Fibroblast of peridontal ligament (primary cell): ENCODE results near the gene SCAANT1.

Experiments
- DNase-seq: peaks from one replicate; pipeline ENCODE4 v3.0.0-alpha.2; 2010; ENCODE audit errors: extremely low read depth

Gene SCAANT1

DNA sequence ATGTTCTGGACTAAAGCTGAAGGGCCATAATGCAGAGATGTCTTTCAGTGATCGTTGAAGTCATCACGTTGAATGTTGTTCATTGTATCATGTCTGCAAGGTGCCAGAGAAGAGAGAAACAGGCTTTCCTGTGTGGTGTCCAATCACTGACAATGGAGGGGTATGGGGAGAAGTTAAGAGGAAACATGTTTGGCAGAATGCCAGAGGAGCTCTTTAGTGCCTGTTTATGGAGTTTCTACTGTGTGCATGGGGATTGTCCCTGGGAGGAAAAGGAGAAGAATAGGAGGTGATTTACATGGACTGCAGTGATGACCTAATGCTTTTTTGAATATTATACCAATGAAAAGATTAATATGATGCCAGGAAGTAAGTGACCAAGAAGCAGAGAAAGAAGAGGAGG, 11.7 kb downstream of the SCAANT1 start:
- no peak for DNase-seq

DNA sequence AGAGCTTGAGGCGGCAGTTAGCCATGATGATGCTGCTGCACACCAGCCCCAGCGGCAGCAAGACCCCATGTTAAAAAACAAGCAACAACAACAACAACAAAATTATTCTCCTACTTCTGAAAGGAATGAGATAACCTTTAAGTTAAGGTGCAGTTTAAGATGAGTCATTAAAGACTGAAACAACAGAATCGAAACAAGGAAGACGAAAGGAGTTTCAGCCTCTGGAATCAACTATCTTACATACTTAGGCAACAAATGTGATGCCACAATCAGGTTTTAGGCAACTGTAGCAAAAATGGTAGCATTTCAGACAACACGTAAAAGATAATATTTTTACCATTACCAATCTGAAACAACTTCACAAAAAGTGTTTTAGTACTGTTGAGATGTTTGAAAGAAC, 12.2 kb downstream of the SCAANT1 start:
- DNase-seq, result no peak

DNA sequence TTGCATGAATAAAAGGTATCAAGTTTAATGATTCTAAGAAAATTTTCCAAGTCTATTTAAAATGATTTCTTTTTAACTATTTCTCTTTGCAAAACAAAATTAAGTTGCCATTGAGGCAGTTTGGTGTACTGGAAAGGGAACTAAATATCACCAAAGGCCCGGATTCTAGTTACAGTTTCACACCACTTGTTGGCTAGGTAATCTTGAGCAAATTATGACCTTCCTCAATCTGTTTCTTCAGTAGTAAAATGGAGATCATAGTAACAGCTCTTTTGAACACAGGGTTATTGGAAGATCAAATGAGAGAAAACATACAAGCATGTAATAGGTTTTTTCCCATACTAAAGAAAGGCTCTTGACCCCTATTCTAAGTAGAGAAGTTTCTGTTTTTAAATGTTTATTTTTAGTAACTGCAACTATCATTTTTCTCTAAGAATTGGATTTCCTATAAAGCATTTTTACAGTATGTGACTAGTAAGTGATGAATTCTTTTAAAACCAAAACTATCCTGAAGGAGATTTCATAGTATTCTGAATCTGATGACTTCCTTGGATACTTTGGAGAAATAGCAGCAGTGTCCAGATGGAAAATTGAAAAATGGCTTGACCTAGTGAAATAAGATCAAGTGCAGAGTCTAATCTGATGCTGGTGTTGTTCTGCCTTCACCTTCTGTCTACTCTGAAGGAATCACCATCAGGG, 15.7 kb downstream of the SCAANT1 start:
- DNase-seq, result peak; percentile 63

DNA sequence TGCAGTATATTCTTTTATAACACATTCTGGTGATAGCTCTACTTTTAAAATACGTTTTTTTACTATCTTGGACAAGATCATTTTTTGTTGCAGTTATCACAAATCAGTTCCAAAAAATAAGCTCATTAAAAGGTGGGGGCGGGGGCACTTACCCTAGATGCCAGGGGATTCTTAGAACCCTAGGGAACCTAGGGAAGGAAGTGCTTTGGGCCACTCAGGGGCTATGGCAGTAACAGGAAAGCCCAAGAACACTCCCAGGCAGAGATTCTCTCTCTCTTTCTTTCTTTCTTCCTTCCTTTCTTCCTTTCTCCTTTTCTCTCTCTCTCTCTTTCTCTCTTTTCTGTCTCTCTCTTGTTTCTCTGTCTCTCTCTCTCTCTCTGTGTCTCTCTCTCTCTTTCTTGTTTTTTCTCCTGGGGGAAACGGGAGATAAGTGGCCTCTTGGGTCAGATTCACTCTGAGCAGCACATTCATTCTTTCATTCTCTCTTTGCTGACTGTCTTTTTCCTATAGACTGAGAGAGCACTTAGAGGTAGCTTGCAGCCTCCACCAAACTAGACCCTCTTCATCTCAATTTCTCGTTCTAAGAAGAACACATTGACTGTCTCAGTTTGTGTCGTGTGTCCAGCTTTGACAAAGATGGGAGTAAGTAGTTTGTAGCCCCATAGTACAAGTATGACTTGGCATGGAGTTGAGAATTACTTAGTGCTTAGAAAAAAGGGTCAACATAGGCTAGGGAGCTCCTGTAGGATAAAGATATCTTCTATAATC, 16.6 kb downstream of the SCAANT1 start:
- DNase-seq, result no peak

DNA sequence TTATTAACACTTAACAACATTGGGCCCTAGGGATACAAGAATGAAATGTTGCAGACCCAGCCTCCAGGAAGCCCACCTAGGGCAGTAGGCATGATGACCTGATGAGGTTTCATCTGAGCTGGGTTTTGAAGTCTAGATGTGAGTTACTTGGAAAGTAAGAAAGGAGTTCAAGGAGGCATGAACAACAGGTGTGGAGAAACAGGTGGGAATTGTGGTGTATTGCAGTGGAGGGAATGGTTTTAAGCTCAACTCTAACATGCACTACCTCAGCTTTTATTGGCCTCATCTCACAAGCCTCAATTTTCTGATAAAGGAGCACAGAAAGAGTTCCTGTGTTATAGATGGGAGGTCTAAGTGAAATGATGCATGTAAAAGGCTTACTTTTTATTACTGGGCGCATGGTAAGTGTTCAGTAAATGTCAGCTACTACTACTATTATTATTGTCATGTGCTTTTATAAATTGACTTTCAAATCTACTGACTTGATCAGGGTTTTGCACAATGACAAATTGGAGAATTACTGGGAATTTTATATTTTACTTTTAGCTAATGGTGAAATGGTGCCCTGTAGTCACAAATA, 19.3 kb downstream of the SCAANT1 start:
- DNase-seq, result no peak

DNA sequence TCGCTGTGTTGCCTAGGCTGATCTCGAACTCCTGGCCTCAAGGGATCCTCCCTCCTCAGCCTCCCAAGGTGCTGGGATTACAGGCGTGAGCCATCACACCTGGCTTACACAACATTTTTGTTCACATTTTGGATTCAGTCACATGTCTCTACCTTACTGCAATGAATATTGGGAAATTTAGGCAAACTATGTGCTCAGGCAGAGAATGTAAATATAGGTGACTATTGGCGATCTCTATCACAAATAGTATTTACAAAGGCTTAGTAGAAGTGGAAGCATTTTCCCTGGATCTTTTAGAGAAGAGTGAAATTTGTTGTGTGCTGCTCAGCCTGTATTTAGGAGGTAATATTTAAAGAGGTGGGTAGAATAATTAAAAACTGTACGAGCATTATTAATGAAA, 20.7 kb downstream of the SCAANT1 start:
- DNase-seq, result no peak

DNA sequence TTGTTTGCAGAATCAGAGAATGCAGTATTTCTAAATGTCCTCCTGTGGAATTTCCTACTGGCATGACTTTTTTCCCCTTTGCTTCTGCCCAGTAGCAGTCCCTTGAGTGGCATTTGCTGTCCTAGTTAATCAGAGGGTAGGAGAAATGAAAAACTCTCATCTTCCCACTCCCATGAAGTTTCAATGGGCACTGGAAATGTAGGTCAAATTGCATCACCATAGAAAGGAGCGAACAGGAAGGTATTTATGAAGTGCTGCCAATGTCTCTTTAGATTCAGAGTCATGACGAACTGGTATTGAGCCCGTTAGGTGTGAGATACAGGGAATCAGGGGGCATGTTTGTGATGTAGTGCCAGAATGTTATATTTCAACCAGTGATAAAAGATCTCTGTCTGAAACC, 25.3 kb downstream of the SCAANT1 start:
- DNase-seq, result no peak

DNA sequence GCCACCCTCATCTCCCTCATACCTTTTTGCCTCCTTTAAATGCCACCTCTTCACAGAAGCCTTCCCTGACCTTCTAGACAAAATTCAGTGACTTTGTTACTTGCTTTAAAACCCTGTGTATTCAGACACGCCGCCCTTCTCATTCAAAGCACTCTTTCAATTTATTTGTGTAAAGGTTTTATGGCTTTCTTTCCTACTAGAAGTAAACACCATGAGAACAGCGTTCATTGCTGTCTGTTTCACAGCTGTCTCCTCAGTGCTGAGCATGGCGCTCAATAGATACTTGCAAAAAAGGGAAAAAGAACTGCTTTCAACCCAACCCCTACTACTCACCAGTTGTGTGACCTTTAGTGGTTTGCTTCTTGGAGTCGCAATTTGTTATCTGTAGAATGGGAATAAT, 31.5 kb downstream of the SCAANT1 start:
- DNase-seq, result no peak

DNA sequence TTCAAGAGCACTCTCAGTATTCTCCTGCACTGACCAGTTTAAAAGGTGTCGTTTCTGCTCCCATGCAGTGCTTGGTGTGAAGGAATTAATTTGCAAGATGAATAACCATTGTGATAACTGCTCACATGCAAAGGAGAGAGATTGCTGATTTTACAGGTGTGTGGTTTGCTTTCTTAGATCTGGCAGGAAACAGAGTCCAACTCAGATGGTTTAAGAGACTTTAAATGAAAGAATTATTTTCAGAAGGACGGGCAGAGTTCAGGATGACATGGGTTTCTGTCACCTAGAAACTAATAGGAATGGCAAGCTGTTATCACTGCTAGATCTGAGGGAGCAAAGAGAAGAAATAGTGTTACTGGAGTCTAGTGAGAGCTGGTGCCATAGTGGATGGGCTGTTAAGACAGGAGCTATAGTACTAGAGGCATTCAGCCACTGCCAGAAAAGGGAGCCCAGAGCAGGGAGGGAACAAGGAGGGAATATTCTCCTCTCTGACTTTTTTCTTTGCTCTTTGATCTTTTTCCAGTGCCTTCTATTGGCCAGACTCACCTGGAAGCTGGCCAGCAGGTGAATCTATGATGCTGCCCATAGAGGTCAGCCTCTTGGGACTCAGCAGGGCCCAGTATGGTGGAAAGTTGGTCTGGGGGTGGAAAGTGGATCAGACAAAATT, 33.7 kb downstream of the SCAANT1 start:
- no peak for DNase-seq

DNA sequence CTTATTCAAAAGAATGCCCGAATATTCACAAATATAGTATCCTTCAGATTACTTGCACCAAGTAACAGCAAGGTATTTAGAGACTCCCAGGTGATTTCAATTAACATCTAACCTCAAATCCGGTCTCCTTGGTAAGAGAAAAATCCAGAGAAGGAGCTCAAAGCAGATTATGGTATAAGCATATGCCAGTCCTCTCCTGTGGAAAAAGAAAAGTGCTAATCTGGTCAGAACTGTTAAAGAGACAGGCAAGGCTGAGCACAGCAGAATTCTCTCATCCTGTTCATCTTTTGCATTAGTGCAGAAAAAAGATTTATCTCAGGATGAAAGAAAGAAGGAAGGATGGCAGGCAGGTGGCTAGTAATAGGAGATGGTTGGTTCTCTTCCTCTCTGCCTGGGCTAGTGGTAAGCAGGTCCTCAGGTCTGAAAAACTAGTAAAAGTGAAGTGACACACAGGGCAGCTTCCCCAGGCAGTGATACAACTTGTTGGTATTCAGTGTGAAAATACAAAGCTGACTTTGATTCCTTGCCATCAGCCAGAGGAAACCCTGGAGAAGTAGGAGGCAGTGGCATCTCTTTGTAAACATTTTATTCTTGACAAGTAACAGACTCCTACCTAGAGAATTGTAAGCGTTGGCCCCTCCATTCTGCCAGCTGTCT, 34.3 kb downstream of the SCAANT1 start:
- peak; percentile 16 for DNase-seq

DNA sequence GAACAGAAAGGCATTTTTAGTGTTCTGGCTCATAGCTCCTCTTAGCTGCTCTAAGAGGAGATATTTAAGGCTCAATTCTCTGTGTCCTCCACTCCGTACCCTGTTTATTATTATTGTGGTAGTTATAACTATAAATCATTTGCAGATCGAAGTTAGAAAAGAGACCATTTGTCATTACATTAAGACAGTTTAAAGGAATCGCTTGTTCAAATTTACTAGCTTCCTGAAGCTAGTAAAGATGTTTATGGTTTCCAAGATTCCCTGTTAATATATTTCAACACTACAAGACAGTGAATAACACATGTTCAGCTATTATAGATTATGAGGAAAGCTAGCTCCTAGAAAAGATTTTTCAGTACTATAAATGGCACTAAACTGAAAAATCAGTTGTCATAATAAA, 35.9 kb downstream of the SCAANT1 start:
- no peak for DNase-seq

DNA sequence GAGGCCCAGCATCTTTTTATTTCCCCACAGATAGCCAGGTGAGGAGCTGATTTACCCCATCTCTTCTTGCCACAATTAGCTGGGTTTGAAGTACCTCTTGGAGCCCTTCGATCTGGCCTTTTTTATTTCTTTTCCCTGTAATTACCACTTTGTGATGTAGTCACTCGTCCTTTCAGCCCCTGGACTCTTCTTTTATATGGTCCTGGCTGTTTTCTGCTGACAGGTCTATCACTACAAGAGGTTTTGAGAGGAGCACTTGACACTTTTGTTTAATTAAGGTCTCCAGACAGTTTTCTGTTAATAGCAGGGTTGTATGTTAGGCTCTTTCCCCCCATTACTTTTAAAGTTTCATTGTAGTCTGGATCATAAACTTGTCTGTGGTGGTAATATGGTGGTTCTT, 36.7 kb downstream of the SCAANT1 start:
- no peak for DNase-seq

DNA sequence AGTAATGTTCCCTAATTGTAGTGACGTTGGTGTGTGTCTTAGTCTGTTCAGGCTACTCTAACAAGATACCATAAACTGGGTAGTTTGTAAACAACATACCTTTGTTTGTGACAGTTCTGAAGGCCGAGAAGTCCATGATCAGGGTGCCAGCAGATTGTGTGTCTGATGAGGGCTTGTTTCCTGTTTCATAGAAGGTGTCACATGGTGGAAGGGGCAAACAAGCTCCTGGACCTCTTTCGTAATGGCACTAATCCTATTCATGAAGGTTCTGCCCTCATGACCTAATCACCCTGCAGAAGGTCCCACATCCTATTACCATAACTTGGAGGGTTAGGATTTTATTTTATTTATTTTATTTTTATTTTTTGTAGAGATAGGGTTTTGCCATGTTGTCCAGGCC, 37.4 kb downstream of the SCAANT1 start:
- DNase-seq, result no peak

DNA sequence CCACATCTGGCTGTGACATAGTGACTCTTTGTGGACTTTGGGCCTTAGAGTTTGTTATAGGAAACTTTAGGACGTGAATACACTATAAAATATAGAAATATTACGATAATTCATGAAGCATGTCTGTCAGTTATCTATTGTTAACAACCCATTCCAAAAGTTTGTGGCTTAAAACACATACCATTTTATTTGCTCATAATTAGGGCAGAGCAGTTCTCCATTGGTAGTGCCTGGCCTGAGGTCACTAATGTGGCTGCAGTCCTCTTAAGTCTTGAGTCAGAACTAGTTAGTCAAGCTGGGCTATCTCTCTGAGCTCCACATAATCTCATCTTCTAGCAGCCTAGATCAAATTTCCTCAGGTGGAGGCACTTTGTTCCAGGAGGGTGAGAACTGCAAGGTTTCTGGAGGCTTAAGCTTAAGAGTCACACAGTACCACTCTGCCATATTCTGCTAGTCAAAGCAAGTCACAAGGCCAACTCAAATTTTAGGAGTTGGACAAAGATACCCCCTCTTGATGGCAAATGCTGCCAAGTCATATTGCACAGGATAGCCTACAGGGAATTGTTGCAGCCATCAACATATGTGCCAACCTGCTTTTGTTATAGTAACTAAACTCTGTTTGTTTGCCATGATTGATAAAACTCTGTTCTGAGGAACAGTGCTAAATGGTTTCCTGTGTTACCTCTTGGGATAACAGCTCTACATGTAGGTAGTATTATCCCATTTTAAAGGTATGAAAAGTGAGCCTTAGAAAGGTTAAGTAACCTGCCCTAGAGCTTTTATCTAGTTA, 39.9 kb downstream of the SCAANT1 start:
- DNase-seq, result peak; percentile 72

DNA sequence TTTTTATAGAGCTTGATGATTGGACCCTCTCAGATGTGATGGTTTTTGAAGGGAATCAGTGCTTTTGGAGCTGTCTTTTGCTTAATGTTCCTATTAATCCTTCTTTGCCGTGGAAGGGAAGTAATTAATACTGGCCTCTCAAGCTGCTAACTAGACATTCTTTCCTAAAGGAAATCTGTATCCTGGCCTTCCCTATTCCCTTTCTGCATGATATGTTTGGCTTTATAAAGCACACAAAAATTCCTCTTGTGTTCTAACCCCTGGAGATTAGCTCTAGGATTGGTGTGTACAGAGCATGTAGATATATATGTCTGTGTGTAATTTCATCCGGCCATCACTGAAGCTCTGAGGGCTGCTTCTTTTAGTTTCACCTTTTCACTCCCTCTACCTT, 41.6 kb downstream of the SCAANT1 start:
- DNase-seq, result no peak

DNA sequence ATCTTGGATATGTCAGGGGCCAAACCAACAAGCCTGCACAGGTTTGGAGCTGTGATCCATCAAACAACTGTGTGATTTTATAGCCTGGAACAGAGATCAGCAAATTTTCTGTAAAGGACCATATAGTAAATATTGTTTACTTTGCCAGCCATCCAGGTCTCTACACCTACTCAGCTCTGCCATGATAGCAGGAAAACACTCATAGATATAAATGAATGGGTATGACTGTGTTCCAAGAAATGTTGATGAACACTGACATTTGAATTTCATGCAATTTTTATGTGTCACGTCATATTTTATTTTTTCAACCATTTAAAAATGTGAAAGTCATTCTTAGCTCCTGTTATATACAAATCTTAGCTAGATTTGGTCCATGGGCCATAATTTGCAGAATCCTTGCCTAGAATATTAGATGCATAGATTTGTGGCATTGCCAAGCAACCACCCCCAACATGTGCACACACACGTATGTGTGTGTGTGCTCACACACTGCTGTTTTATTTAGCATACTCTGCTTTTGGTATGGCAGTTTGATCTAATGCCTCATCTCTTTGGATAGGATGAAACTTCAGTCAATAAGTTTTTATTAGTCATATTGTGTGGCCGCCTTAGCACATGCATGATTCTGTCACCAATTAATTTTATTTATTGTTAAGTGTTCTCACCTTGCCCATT, 42.1 kb downstream of the SCAANT1 start:
- no peak for DNase-seq

DNA sequence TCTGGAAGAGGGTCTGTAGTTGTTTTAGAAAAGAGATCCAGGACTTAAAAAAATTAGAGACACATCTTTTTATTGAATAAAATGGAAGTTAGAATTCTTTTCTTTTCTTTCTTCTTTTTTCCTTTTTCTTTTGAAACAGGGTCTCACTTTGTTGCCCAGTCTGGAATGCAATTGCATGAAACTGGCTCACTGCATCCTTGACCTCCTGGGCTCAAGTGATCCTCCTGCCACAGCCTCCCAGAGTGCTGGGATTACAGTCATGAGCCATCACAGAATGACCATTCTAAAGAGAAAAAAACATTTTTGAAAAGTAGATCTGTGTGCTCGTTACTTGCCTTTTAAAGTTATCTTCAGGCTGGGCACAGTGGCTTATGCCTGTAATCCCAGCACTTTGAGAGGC, 45.0 kb downstream of the SCAANT1 start:
- DNase-seq, result no peak

DNA sequence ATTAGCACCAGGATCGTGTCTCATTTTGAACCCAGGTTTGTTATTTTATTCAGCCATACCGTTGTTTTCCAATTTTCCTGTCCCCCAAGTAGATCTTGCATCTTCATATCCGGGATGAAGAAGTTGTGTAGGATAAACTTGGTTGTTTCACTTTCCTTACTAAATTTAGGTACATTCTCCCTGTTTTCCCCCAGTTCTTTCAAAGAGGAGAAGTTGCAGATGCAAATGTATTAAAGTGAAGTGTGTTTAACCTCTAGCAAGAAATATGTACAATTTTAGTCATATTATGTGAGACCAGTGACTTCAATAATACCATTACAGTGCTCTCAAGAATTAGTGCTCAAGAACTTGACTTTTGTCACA, 47.2 kb downstream of the SCAANT1 start:
- no peak for DNase-seq

DNA sequence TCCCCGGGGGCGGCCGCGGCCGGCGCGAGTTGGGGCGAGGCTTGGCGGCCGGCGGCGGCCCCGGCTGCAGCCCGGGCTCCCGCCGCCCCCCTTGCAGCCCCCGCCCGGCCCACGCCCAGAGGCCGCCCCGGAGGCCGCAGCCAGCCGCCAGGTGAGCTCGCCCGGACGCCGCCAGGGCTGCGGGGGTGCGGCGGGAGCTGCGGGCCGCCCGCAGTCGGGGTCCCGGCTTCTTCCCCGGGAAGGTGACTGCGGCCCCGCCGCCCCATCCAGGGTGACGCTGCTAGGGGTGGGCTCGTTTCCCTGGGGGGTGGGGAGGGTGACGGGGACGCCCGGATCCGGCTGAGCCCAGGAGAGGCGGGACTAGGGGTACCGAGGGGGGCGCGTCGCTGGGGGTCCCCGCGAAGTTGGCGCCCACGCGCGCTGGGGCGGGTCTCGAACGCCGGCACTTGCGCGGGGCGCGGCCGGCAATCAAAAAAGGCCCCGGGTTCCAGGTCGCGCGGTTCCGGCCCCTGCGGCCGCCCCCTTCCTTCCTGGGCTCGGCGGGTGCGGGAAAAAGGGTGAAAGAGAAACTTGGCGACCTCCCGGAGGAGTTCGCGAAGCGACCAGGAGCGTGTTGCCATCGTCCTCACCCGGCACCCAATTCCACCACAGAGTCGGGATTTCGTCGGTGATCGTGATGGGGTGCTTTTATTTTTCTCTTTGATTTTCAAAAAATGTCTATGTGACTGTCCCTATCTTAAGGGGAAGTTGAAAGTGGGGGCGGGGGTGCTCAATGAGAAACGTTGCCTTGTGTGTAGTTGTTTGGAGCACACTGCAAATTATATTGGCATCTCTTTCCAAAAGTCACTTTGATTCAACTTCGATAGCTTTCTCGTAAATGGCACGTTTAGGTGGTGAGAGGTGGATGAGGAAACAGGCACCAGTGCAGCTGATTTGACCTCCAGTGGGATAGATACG, 47.9 kb downstream of the SCAANT1 start:
- peak; percentile 27 for DNase-seq
